HepG2 (cell line): ENCODE data around the gene FMNL2. TPM values are rescaled to one million over a fixed set of nuclear protein-coding genes. Genes with fewer than 3 reads are reported as not detected.

Experiments used
- ATAC-seq: fragments of 200-7000 bp; cut with Tn5 transposase; 3 replicates; pipeline ENCODE4 v1.9.1; 2020; ENCODE audit warnings: mild to moderate bottlenecking, moderate library complexity
- BruUV-seq: library from RNA; stranded (reverse); fragments of 400-500 nt; replicated peaks from 2 replicates; lab custom pipeline; 2021; lab: Mats Ljungman, UMichigan
- CTCF ChIA-PET: fragments of 300-600 bp; formaldehyde crosslinking; extraction: SDS; loops from one replicate; lab custom pipeline; 2021; ENCODE audit warnings: low total read pairs, inconsistent platforms, low intra/inter-chr PET ratio; lab: Yijun Ruan, JAX
- POLR2A ChIA-PET: fragments of 350-600 bp; sonication (Branson Sonifier 250); formaldehyde crosslinking; loops from one replicate; lab custom pipeline; 2020; ENCODE audit warnings: antibody characterized with exemption, inconsistent platforms; lab: Yijun Ruan, JAX
- DNase-seq: peaks from one replicate; pipeline ENCODE4 v3.0.0-alpha.2; 2015; ENCODE audit warnings: low spot score
- FAIRE-seq: peaks from 3 replicates; lab custom pipeline; 2011; peaks lifted over from hg19 to GRCh38; lab: Jason Lieb, UNC
- H2AFZ ChIP-seq: one replicate; pipeline ENCODE4 v1.6.1; 2011; ENCODE audit warnings: low read length, inconsistent platforms
- H3K27ac ChIP-seq: fragments of 300-600 bp; 3 replicates; pipeline ENCODE4 v1.8.0; 2011; ENCODE audit warnings: mixed run types, mild to moderate bottlenecking, mixed read lengths, low read length, inconsistent platforms; ENCODE audit not compliant: insufficient read depth; ENCODE audit errors: extremely low read length
- H3K27me3 ChIP-seq, 2 experiments: fragments of 200-600 bp in 1 of 2; 2 replicates in 1 of 2; 3 replicates in 1 of 2; pipeline versions ENCODE4 v1.6.0 to v1.8.0; 2011; ENCODE audit warnings: low read length in 2 of 2, mild to moderate bottlenecking in 2 of 2, moderate library complexity in 2 of 2, inconsistent platforms in 1 of 2; ENCODE audit not compliant: insufficient read depth in 2 of 2, control insufficient read depth in 1 of 2
- H3K36me3 ChIP-seq, 2 experiments: fragments of 200-600 bp in 1 of 2; replicated peaks in 1 of 2; 2 replicates in 1 of 2; 3 replicates in 1 of 2; pipeline versions ENCODE4 v1.5.1 to v1.8.0; 2011; ENCODE audit warnings: low read length in 2 of 2, inconsistent platforms in 1 of 2; ENCODE audit not compliant: insufficient read depth in 2 of 2, control insufficient read depth in 1 of 2
- H3K4me1 ChIP-seq: 2 replicates; pipeline ENCODE4 v1.5.1; 2012; ENCODE audit warnings: low read length, inconsistent platforms; ENCODE audit not compliant: insufficient read depth
- H3K4me2 ChIP-seq: 2 replicates; pipeline ENCODE4 v1.6.0; 2011; ENCODE audit warnings: low read depth, low read length, inconsistent platforms
- H3K4me3 ChIP-seq, 3 experiments: fragments of 200-600 bp in 1 of 3; sonication (generic), shearing (Covaris generic) in 1 of 3; replicated peaks in 1 of 3; 2 replicates each; pipeline ENCODE4 v1.5.1; 2011 to 2016; ENCODE audit warnings: low read length in 3 of 3, inconsistent platforms in 2 of 3, low read depth in 2 of 3, mild to moderate bottlenecking in 2 of 3, control low read depth in 1 of 3, mixed read lengths in 1 of 3; ENCODE audit not compliant: insufficient read depth in 1 of 3
- H3K79me2 ChIP-seq: one replicate; pipeline ENCODE4 v1.6.1; 2011; ENCODE audit warnings: low read length, inconsistent platforms; ENCODE audit not compliant: insufficient read depth
- H3K9ac ChIP-seq: 2 replicates; pipeline ENCODE4 v1.6.0; 2011; ENCODE audit warnings: mild to moderate bottlenecking, low read depth, low read length, inconsistent platforms; ENCODE audit not compliant: insufficient read depth
- H3K9me3 ChIP-seq: 2 replicates; pipeline ENCODE4 v1.5.1; 2012; ENCODE audit warnings: mild to moderate bottlenecking, low read length
- H4K20me1 ChIP-seq: 2 replicates; pipeline ENCODE4 v1.6.0; 2011; ENCODE audit warnings: inconsistent platforms, mild to moderate bottlenecking, low read length, moderate library complexity; ENCODE audit not compliant: insufficient read depth
- CTCF ChIP-seq: sonication (generic); formaldehyde crosslinking; IDR thresholded peaks from 2 replicates; pipeline ENCODE4 v1.5.0; 2020; ENCODE audit warnings: mild to moderate bottlenecking, missing genetic modification reagents, moderate library complexity
- KDM4B ChIP-seq: sonication (generic); formaldehyde crosslinking; IDR thresholded peaks from 2 replicates; pipeline ENCODE4 v1.4.0; 2020; ENCODE audit warnings: missing genetic modification reagents
- MAX ChIP-seq: IDR thresholded peaks from 2 replicates; pipeline ENCODE4 v1.6.1; 2012; ENCODE audit warnings: inconsistent platforms
- PHF21A ChIP-seq: sonication (generic); formaldehyde crosslinking; IDR thresholded peaks from 2 replicates; pipeline ENCODE4 v1.5.0; 2020; ENCODE audit warnings: mild to moderate bottlenecking, missing genetic modification reagents
- RBM22 ChIP-seq: fragments of 200-400 bp; formaldehyde crosslinking; optimal IDR thresholded peaks from 2 replicates; pipeline ENCODE3; 2017; ENCODE audit warnings: mild to moderate bottlenecking, low read length, moderate library complexity
- SOX13 ChIP-seq, 3 experiments: fragments of 450-650 bp in 1 of 3; sonication (generic) in 1 of 3; formaldehyde crosslinking in 1 of 3; IDR thresholded peaks in 2 of 3; conservative IDR thresholded peaks in 1 of 3; 2 replicates each; pipeline versions ENCODE4 v1.5.0 to v1.6.1; 2016 to 2020; ENCODE audit warnings: antibody characterized with exemption in 1 of 3, mild to moderate bottlenecking in 1 of 3, missing compliant biosample characterization in 1 of 3, missing genetic modification reagents in 1 of 3, moderate library complexity in 1 of 3
- SOX5 ChIP-seq: IDR thresholded peaks from 2 replicates; pipeline ENCODE4 v1.6.1; 2016; ENCODE audit warnings: borderline replicate concordance
- TEAD2 ChIP-seq: sonication (generic); formaldehyde crosslinking; IDR thresholded peaks from 2 replicates; pipeline ENCODE4 v1.9.0; 2021; ENCODE audit warnings: missing genetic modification reagents
- YEATS4 ChIP-seq: sonication (generic); formaldehyde crosslinking; IDR thresholded peaks from 2 replicates; pipeline ENCODE4 v1.4.0; 2020; ENCODE audit warnings: missing genetic modification reagents, borderline replicate concordance
- ZNF510 ChIP-seq: sonication (generic); formaldehyde crosslinking; IDR thresholded peaks from 2 replicates; pipeline ENCODE4 v1.4.0; 2020; ENCODE audit warnings: low read depth, mild to moderate bottlenecking, missing genetic modification reagents
- WGBS: methylation state at CpG from one replicate; pipeline ENCODE4 v1.1.6; 2017; ENCODE audit warnings: low lambda C conversion rate; 5-methylcytosine and 5-hydroxymethylcytosine counted together
- in situ Hi-C: cut with HindIII; loops from 2 replicates; pipeline ENCODE4 v1.10.0; 2017; ENCODE audit warnings: low pct_unique_long_range_greater_than_20kb; ENCODE audit not compliant: extremely low pct_ligation_motif_present
- intact Hi-C: fragments of 100-400 bp; cut with micrococcal nuclease; formaldehyde crosslinking; loops from one replicate; pipeline ENCODE4 v1.10.0; 2022; ENCODE audit not compliant: unreplicated experiment
- polyA plus RNA-seq, 8 experiments: library from polyadenylated mRNA; depleted of rRNA in 3 of 8; stranded (reverse) in 7 of 8; unstranded in 1 of 8; fragments of >200 nt; fragmentation: Illumina TruSeq in 4 of 8; extraction: Trizol in 4 of 8; gene quantifications; 2 replicates each; pipeline versions ENCODE4 v1.2.1 to v1.2.3, GENCODE V29; 2011 to 2016; ENCODE audit warnings: low read depth in 4 of 8, missing spikeins in 1 of 8, mixed read lengths in 1 of 8; ENCODE audit not compliant: insufficient read depth in 1 of 8
- total RNA-seq, 5 experiments: library from RNA; depleted of rRNA; stranded (reverse); fragments of >200 nt; fragmentation: Illumina TruSeq; extraction: Trizol; gene quantifications; 2 replicates each; pipeline ENCODE4 v1.2.3, GENCODE V29; 2016; ENCODE audit warnings: low read depth in 1 of 5
- TF ChIP-seq, protein P1 (sequence below): sonication (generic); formaldehyde crosslinking; IDR thresholded peaks from 2 replicates; pipeline ENCODE4 v1.4.0; 2020; ENCODE audit warnings: missing genetic modification reagents, borderline replicate concordance
- TF ChIP-seq, protein P2 (sequence below): sonication (generic); formaldehyde crosslinking; conservative IDR thresholded peaks from 2 replicates; pipeline ENCODE4 v1.4.0; 2020; ENCODE audit warnings: missing genetic modification reagents
- TF ChIP-seq, protein P3 (sequence below): sonication (generic); formaldehyde crosslinking; IDR thresholded peaks from 2 replicates; pipeline ENCODE4 v1.9.0; 2022; ENCODE audit warnings: low read depth, missing genetic modification reagents

The FMNL2 gene
- total and polyA plus RNA-seq, 2 of the 13 experiments (the other 11 are each of a cell fraction or from before 2014, with no cell fraction given): 66.5 to 67.7 TPM

- ChIA-PET POLR2A (interaction anchor here (0.8 kb wide), 1 partner anchor 18 kb away, joined by 3 read pairs; no protein-coding TSS in a partner anchor), CTCF (no interaction called here)
- ATAC-seq (peak; percentile 22; the same call in 2 of the 3 replicates), DNase-seq (no peak), FAIRE-seq (no peak)
- Histone ChIP-seq H3K4me3 (no peak overlapping the region), H3K9ac (no peak overlapping the region), H3K27me3 (no peaks in the 10 kb centered on the region), H3K27ac (no peak overlapping the region), H3K36me3 (no peaks in the 10 kb centered on the region), H3K4me2 (no peak overlapping the region), H4K20me1 (no peaks in the 10 kb centered on the region), H3K79me2 (peaks cover 99% of the 10 kb centered on the region), H3K4me1 (peaks cover 93% of the 10 kb centered on the region), H3K9me3 (no peaks in the 10 kb centered on the region), H2AFZ (no peak overlapping the region)
- intact Hi-C loops: no loop called here
- in situ Hi-C loops: no loop called here
- BruUV-seq: no TSS peak
- WGBS: 81% methylated on average over 6 of the region's 6 CpGs
- TF ChIP-seq, protein P1, sequence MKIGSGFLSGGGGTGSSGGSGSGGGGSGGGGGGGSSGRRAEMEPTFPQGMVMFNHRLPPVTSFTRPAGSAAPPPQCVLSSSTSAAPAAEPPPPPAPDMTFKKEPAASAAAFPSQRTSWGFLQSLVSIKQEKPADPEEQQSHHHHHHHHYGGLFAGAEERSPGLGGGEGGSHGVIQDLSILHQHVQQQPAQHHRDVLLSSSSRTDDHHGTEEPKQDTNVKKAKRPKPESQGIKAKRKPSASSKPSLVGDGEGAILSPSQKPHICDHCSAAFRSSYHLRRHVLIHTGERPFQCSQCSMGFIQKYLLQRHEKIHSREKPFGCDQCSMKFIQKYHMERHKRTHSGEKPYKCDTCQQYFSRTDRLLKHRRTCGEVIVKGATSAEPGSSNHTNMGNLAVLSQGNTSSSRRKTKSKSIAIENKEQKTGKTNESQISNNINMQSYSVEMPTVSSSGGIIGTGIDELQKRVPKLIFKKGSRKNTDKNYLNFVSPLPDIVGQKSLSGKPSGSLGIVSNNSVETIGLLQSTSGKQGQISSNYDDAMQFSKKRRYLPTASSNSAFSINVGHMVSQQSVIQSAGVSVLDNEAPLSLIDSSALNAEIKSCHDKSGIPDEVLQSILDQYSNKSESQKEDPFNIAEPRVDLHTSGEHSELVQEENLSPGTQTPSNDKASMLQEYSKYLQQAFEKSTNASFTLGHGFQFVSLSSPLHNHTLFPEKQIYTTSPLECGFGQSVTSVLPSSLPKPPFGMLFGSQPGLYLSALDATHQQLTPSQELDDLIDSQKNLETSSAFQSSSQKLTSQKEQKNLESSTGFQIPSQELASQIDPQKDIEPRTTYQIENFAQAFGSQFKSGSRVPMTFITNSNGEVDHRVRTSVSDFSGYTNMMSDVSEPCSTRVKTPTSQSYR (CRISPR knock-in tag): peak; percentile 61; the same call in 1 of the 2 replicates
- TF ChIP-seq RBM22 (peak; percentile 47), ZNF510 (CRISPR knock-in tag) (no peak), PHF21A (CRISPR knock-in tag) (no peak), CTCF (CRISPR knock-in tag) (peak; percentile 20; the same call in 1 of the 2 replicates), SOX5 (CRISPR knock-in tag) (no peak), KDM4B (CRISPR knock-in tag) (no peak), TEAD2 (no peak), SOX13 (IDR thresholded peaks at IDR 0.05) (no peak), SOX13 (CRISPR knock-in tag; conservative IDR thresholded peaks at IDR 0.05 in 1 of 2, IDR thresholded peaks at IDR 0.05 in 1 of 2) (peak in 1 of 2 experiments; percentile 14; a peak in 1 of 4 replicates), MAX (peak; percentile 43), YEATS4 (CRISPR knock-in tag) (no peak)
- TF ChIP-seq, protein P2, sequence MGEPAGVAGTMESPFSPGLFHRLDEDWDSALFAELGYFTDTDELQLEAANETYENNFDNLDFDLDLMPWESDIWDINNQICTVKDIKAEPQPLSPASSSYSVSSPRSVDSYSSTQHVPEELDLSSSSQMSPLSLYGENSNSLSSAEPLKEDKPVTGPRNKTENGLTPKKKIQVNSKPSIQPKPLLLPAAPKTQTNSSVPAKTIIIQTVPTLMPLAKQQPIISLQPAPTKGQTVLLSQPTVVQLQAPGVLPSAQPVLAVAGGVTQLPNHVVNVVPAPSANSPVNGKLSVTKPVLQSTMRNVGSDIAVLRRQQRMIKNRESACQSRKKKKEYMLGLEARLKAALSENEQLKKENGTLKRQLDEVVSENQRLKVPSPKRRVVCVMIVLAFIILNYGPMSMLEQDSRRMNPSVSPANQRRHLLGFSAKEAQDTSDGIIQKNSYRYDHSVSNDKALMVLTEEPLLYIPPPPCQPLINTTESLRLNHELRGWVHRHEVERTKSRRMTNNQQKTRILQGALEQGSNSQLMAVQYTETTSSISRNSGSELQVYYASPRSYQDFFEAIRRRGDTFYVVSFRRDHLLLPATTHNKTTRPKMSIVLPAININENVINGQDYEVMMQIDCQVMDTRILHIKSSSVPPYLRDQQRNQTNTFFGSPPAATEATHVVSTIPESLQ: no peak
- TF ChIP-seq, protein P3, sequence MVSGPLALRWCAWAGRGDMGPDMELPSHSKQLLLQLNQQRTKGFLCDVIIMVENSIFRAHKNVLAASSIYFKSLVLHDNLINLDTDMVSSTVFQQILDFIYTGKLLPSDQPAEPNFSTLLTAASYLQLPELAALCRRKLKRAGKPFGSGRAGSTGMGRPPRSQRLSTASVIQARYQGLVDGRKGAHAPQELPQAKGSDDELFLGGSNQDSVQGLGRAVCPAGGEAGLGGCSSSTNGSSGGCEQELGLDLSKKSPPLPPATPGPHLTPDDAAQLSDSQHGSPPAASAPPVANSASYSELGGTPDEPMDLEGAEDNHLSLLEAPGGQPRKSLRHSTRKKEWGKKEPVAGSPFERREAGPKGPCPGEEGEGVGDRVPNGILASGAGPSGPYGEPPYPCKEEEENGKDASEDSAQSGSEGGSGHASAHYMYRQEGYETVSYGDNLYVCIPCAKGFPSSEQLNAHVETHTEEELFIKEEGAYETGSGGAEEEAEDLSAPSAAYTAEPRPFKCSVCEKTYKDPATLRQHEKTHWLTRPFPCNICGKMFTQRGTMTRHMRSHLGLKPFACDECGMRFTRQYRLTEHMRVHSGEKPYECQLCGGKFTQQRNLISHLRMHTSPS (CRISPR knock-in tag): 0 out of 2 replicates have a peak, but pooled peaks have one; percentile 52
Observed at GRCh38 chr2:152466041-152466440, 131.1 kb downstream of the FMNL2 start.
